HG03135 (cell line): ENCODE measurements around the gene PGGHG.
A peak's percentile ranks its signal among the peaks of the same experiment; 100 is the strongest.
"Not testable (repeated sequence)": the region's sequence is repeated elsewhere in the genome, so short reads cannot be mapped to it uniquely, and the experiment has no call there.

Source experiments
- ATAC-seq: cut with Tn5 transposase; IDR thresholded peaks from one replicate; pipeline ENCODE4 v1.9.1; 2021; ENCODE audit warnings: mild to moderate bottlenecking, moderate library complexity; ENCODE audit not compliant: unreplicated experiment

PGGHG gene

GRCh38 chr11:313787-314553 is 25.0 kb downstream of the PGGHG start, which contains the start of gene IFITM1:
TSS of gene IFITM1 (plus strand) at chr11:314040. CDS start at chr11:314171, 131 bp downstream.
- ATAC-seq = peak; percentile 25

GRCh38 chr11:314554-314875 is 25.6 kb downstream of the PGGHG start:
- not testable (repeated sequence) for ATAC-seq

GRCh38 chr11:315051-315481 is 26.1 kb downstream of the PGGHG start:
- ATAC-seq = no peak

GRCh38 chr11:315516-315994 is 26.6 kb downstream of the PGGHG start:
- ATAC-seq = no peak

GRCh38 chr11:316031-316701 is 27.2 kb downstream of the PGGHG start:
- no peak for ATAC-seq

- ATAC-seq = no peak
Observed at GRCh38 chr11:316891-317301, 28.0 kb downstream of the PGGHG start.

GRCh38 chr11:317668-318404 is 28.9 kb downstream of the PGGHG start:
- peak; percentile 5 for ATAC-seq

GRCh38 chr11:318405-319120 is 29.6 kb downstream of the PGGHG start:
- ATAC-seq = peak; percentile 40

- peak; percentile 8 for ATAC-seq
Observed at GRCh38 chr11:319121-319887, 30.4 kb downstream of the PGGHG start.

GRCh38 chr11:319888-320273 is 31.0 kb downstream of the PGGHG start:
- not testable (repeated sequence) for ATAC-seq

GRCh38 chr11:324156-324555 is 35.2 kb downstream of the PGGHG start:
- no peak for ATAC-seq

GRCh38 chr11:324593-325517 is 35.9 kb downstream of the PGGHG start:
- ATAC-seq = not testable (repeated sequence)

- no peak for ATAC-seq
Observed at GRCh38 chr11:325796-326591, 37.1 kb downstream of the PGGHG start.

- no peak for ATAC-seq
Observed at GRCh38 chr11:326592-326841, 37.6 kb downstream of the PGGHG start.

GRCh38 chr11:326842-327580 is 38.1 kb downstream of the PGGHG start:
- ATAC-seq = peak; percentile 63

GRCh38 chr11:327581-327923 is 38.6 kb downstream of the PGGHG start:
- no peak for ATAC-seq

- no peak for ATAC-seq
Observed at GRCh38 chr11:328012-328411, 39.1 kb downstream of the PGGHG start.

GRCh38 chr11:328516-329100 is 39.7 kb downstream of the PGGHG start:
- ATAC-seq = not testable (repeated sequence)
